CD4-positive, alpha-beta T cell treated with Interleukin-17A for 1 hour (primary cell): ENCODE results near the gene AQP12B.
"Not testable (repeated sequence)": the region's sequence is repeated elsewhere in the genome, so short reads cannot be mapped to it uniquely, and the experiment has no call there.

ENCODE experiments used
- DNase-seq: peaks from one replicate; pipeline ENCODE4 v3.0.0-alpha.2; 2020

Gene AQP12B

GRCh38 chr2:240683329-240683979 is 769 bp upstream of the AQP12B start:
- DNase-seq = not testable (repeated sequence)

- not testable (repeated sequence) for DNase-seq
Observed at GRCh38 chr2:240680185-240680584, 2.5 kb downstream of the AQP12B start.

- not testable (repeated sequence) for DNase-seq
Observed at GRCh38 chr2:240678909-240679308, 3.8 kb downstream of the AQP12B start.

DNA sequence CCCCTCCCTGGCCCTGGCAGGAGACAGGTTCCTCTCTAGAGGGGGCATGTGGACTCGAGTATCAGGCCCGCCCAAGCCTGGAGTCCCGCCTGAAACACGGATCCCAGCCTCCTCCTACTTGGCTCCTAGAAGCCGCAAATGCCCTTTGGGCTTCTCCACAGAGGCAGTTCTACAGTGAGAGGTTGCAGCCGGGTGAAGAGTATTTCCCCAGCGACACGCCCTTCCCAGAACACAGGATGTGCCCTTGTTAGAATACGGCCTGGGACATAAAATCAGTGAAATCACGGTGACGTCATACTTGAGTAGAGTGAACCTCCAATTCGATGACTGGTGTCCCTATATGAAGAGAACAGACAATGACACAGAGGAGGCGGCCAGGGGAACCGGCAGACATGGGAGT is 4.6 kb downstream of the AQP12B start:
- not testable (repeated sequence) for DNase-seq

- DNase-seq = not testable (repeated sequence)
Observed at GRCh38 chr2:240675345-240675744, 7.3 kb downstream of the AQP12B start.

- not testable (repeated sequence) for DNase-seq
Observed at GRCh38 chr2:240674461-240675184, 8.1 kb downstream of the AQP12B start.

GRCh38 chr2:240672701-240673190 is 9.9 kb downstream of the AQP12B start:
- DNase-seq = no peak

GRCh38 chr2:240672076-240672700 is 10.5 kb downstream of the AQP12B start:
- DNase-seq = no peak

DNA sequence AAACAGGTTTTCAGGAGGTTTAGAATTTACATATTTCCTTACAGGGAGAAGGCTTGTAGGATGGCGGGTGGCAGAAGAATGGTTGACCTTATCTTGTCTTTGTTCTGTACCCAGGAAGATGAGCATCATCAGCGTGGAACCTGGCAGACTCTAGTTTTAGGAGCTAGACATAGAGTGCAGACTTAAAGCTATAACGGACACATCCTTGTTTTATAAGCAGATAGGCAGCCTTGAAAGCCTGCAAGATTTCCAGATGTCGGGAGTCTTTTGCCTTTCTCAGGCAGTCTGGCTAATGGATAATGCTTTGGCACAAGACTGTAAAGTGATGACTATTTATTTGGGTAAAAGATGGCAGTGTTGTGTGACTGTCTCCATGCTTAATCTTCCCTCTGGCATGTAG is 11.7 kb downstream of the AQP12B start:
- DNase-seq = no peak

DNA sequence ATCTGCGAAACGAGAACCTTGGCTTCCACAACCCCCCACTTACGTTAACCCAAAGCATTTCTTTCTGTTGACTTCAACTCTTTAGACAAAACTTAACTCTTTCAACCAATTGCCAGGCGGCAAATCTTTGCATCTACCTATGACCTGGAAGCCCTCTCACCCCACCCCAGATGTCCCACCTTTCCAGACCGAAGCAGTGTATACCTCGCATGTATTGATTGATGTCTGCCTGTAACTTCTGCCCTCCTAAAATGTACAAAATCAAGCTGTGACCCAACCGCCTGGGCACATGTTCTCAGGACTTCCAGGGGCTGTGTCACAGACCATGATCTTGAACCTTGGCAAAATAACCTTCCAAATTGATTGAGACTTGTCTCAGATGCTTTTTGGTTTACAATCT is 12.3 kb downstream of the AQP12B start:
- DNase-seq = no peak

DNA sequence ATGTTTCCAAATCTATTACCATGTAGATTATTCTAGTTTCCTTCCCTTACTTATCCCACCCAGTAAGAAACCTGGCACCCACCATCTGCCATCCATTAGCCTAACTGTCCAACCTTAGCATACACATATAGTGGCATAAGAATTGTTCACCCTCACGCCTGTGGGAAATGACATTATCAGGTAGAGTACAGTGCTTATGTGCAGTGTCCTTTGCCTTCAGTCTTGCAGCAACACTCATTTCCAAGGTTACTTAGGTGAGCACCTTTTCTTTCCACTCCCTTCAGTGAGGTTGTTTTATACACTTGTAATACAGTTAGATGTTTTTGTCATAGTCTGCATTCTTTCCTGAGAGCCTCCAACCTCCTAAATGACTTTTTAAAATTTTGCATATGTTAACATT is 18.1 kb downstream of the AQP12B start:
- DNase-seq = no peak

- DNase-seq = no peak
Observed at GRCh38 chr2:240663546-240664190, 19.0 kb downstream of the AQP12B start.

DNA sequence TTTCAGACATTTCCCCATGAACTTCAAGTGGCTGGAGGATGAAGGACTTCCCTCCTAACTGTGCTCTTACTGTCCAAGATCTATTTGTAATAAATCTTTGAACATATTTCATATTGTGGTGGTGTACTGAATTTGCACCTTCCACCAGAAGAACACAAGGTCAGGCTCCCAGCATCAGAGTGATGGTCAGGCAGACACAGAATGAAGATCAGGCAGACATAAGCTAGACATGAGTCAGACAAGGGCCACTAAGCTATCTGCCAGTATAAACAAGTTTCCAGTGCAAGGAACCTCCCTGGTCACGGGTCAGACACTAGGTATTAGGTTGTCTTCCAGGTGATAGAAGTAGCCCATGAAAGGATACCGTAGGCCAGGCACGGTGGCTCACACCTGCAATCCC is 20.0 kb downstream of the AQP12B start:
- no peak for DNase-seq

- DNase-seq = not testable (repeated sequence)
Observed at GRCh38 chr2:240659883-240660282, 22.8 kb downstream of the AQP12B start.

GRCh38 chr2:240655931-240656886 is 26.5 kb downstream of the AQP12B start:
- DNase-seq = peak; percentile 27

DNA sequence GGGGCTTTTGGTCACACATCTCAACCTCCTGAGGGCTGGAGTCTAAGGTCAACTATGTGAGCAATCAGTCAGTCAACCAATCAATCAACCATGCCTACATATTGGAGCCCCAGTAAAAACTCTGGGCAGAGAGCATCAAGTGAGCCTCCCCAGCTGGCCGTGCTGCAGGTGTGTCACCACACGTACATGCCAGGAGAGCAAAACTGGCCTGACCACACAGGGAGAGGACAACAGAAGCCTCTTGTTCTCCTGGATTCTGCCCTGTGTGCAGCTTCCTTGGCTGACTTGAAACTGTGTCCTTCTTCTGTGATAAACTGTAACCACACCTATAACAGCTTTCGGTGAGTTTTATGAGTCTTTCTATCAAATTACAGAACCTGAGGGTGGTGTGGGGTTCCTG is 31.5 kb downstream of the AQP12B start:
- no peak for DNase-seq

DNA sequence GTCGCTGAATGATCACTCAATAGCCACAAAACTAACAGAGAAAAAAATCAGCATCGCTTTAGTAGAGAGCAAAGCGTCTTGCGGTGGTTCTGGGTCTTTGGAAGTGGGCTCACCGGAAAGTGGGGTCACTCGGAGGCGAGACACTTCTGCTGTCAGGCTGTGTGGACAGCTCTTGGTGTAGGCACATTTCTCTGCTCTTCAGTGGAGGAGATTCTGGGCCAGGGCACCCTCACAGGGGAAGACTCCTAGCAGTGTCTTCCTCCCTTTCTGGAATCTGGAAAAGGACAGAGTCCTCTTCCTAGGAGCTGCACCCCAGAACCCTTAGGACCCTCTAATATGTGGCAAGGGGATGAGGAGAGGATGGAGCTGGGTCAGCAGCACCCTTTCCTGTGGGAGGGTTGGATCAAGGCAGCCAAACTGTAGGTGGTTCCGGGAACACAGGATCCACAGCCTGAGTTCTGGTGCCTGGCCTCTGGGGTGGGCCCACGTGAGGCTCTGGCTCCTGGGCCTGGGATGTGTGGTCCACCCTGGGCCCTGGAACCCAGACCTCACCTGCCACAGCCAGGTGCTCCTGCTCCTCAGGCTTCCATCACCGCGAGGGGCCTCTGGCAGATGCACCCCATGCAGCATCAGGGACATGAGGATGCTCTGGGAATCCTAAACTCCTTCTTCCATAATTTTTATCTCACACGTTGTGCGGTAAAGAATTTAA is 32.3 kb downstream of the AQP12B start:
- DNase-seq = no peak

DNA sequence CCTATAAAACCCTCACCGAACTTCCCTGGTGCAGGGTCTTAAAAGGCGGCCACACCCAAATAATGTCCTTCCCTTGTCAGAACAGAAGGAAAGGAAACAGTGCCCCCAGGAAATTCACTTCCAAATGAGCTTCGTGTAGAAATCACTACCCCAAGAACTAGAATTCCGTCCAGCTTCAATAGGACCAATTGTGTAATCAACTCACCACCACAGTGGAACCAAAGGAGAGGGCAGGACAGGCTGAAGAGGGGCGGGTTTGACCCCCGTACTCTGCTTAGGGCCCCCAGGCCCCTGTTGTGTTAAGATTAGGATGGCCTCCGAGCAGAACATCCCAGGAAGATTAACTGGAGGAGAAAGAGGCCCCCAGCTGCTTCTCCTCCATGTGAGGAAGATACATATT is 33.4 kb downstream of the AQP12B start:
- DNase-seq = no peak

GRCh38 chr2:240648650-240649275 is 33.9 kb downstream of the AQP12B start:
- DNase-seq = no peak

DNA sequence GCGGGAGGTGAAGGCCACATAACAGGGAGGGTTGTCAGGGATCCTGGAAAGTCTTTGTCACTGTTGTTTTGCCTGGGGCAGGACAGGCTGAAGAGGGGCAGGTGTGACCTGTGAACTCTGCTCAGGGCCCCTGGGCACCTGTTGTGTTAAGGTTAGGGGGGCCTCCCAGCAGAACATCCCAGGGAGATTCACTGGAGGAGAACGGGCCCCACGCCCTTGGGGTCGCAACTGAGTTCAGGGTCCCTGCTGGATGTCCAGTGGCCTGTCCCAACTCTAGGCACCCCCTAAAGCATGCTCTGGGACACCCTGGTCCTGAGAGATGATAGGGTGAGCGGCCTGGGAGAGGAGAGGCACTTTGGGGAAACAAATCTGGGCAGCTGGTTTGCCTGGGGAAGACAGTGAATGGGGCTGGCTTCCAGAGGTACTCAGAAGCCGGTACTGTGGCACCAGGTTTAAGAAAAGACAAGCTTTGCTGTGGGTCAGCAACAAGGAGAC is 34.5 kb downstream of the AQP12B start:
- no peak for DNase-seq
